Gastrocnemius medialis (tissue), 4 donors: Measurements from ENCODE around the gene KERA. TPM values are rescaled to one million over a fixed set of nuclear protein-coding genes. Genes with fewer than 3 reads are reported as not detected.

ENCODE experiments used
- ATAC-seq, 2 donors: fragments of 150-250 bp; one replicate each; pipeline ENCODE4 v1.9.1; 2016
- DNase-seq, 2 donors: peaks; one replicate each; pipeline ENCODE4 v3.0.0-alpha.2; 2019
- H3K27ac ChIP-seq, 4 donors: fragments of 200-600 bp; sonication (generic); 1 replicate in 1 of 4; 2 replicates in 3 of 4; pipeline ENCODE4 v1.5.1; 2016 to 2018; ENCODE audit warnings: mild to moderate bottlenecking in 2 of 4, moderate library complexity in 1 of 4
- H3K27me3 ChIP-seq, 3 donors: fragments of 200-600 bp; sonication (generic) in 2 of 3; 1 replicate in 1 of 3; 2 replicates in 2 of 3; pipeline versions ENCODE4 v1.5.1 to v1.6.0; 2016 to 2019; ENCODE audit warnings: mild to moderate bottlenecking in 1 of 3, moderate library complexity in 1 of 3
- H3K36me3 ChIP-seq, 2 donors: fragments of 200-600 bp; sonication (generic) in 1 of 2; one replicate each; pipeline ENCODE4 v1.5.1; 2017 to 2018
- H3K4me1 ChIP-seq, 2 donors: fragments of 200-600 bp; sonication (generic) in 1 of 2; one replicate each; pipeline ENCODE4 v1.5.1; 2016 to 2017; ENCODE audit warnings: mild to moderate bottlenecking in 2 of 2
- H3K4me3 ChIP-seq, 4 donors: fragments of 200-600 bp; sonication (generic) in 3 of 4; 1 replicate in 1 of 4; 2 replicates in 3 of 4; pipeline ENCODE4 v1.5.1; 2016 to 2019; ENCODE audit warnings: mild to moderate bottlenecking in 2 of 4
- H3K9me3 ChIP-seq, 3 donors: fragments of 200-600 bp; sonication (generic) in 2 of 3; 1 replicate in 1 of 3; 2 replicates in 2 of 3; pipeline ENCODE4 v1.5.1; 2016 to 2019
- POLR2A ChIP-seq, 2 donors: fragments of 450-650 bp; IDR thresholded peaks; one replicate each; pipeline ENCODE4 v1.6.1; 2017; ENCODE audit warnings: antibody characterized with exemption in 2 of 2, mild to moderate bottlenecking in 2 of 2, moderate library complexity in 2 of 2
- in situ Hi-C, 4 donors: fragments of 200-750 bp; cut with MboI; loops; one replicate each; pipeline versions ENCODE4 v1.15.0 to v1.8.0; 2017; ENCODE audit warnings: low sequenced_read_pairs in 4 of 4
- intact Hi-C: fragments of 100-400 bp; cut with DNase I; formaldehyde crosslinking; loops from one replicate; pipeline ENCODE4 v1.15.1; 2023; ENCODE audit warnings: low total_unique reads
- total RNA-seq, 4 donors: library from RNA; depleted of rRNA; stranded (reverse); fragments of >200 nt; gene quantifications; one replicate each; pipeline versions ENCODE4 v1.1.0 to v1.2.3, GENCODE V29; 2016
- TF ChIP-seq, protein P1 (sequence below), 5 experiments: fragments of 450-650 bp in 3 of 5; fragments of 200-600 bp in 2 of 5; sonication (generic) in 2 of 5; IDR thresholded peaks in 4 of 5; conservative IDR thresholded peaks in 1 of 5; 1 replicate in 4 of 5; 2 replicates in 1 of 5; pipeline ENCODE4 v1.5.1; 2016 to 2019; ENCODE audit warnings: antibody characterized with exemption in 5 of 5, mild to moderate bottlenecking in 3 of 5, moderate library complexity in 3 of 5

The KERA gene
- total RNA-seq, 4 donors from 2014 or later = 0.73 TPM; not detected in 3

- no peak for TF ChIP-seq POLR2A (IDR thresholded peaks at IDR 0.05)
- TF ChIP-seq, protein P1, sequence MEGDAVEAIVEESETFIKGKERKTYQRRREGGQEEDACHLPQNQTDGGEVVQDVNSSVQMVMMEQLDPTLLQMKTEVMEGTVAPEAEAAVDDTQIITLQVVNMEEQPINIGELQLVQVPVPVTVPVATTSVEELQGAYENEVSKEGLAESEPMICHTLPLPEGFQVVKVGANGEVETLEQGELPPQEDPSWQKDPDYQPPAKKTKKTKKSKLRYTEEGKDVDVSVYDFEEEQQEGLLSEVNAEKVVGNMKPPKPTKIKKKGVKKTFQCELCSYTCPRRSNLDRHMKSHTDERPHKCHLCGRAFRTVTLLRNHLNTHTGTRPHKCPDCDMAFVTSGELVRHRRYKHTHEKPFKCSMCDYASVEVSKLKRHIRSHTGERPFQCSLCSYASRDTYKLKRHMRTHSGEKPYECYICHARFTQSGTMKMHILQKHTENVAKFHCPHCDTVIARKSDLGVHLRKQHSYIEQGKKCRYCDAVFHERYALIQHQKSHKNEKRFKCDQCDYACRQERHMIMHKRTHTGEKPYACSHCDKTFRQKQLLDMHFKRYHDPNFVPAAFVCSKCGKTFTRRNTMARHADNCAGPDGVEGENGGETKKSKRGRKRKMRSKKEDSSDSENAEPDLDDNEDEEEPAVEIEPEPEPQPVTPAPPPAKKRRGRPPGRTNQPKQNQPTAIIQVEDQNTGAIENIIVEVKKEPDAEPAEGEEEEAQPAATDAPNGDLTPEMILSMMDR (IDR thresholded peaks at IDR 0.05 in 4 of 5, conservative IDR thresholded peaks at IDR 0.05 in 1 of 5) = no peak
- Histone ChIP-seq H3K36me3 (no peaks in the 10 kb centered on the region), H3K27ac (no peak overlapping the region), H3K4me3 (no peak overlapping the region), H3K9me3 (no peaks in the 10 kb centered on the region), H3K27me3 (no peaks in the 10 kb centered on the region), H3K4me1 (no peaks in the 10 kb centered on the region)
- ATAC-seq (no peak), DNase-seq (no peak)
- intact Hi-C loops (no loop called here), in situ Hi-C loops (no loop called here)
These were observed 7.6 kb upstream of the KERA start for GRCh38 chr12:91065396-91065795.

DNA sequence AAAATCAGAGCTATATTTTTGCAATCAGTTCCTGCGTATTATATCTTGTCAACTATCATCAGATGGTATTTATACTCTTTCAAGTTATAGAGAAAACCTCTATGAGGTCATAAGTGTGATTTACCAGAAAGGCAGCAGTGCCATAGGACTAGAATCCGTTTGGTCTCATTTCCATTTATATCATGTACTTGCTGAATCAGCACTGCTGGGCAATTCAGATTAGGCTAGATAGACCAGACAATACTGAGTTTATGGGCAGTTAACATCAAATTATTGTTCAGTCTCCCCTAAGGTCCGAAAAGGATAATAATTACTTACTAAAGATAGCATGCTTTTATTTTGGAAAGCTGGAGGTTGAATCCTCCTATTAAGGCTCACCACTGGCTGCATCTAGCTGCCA lies 6.8 kb upstream of the KERA start:
- Histone ChIP-seq H3K36me3 (no peaks in the 10 kb centered on the region), H3K4me1 (no peaks in the 10 kb centered on the region), H3K27me3 (no peaks in the 10 kb centered on the region), H3K27ac (no peak overlapping the region), H3K9me3 (no peaks in the 10 kb centered on the region), H3K4me3 (no peak overlapping the region)
- ATAC-seq (no peak), DNase-seq (no peak)
- intact Hi-C loops = no loop called here
- in situ Hi-C loops = no loop called here
- TF ChIP-seq POLR2A (IDR thresholded peaks at IDR 0.05) = no peak
- TF ChIP-seq, protein P1 (IDR thresholded peaks at IDR 0.05 in 4 of 5, conservative IDR thresholded peaks at IDR 0.05 in 1 of 5) = no peak

GRCh38 chr12:91061091-91061490 lies 3.3 kb upstream of the KERA start:
- Histone ChIP-seq H3K9me3 (no peaks in the 10 kb centered on the region), H3K36me3 (no peaks in the 10 kb centered on the region), H3K4me1 (no peaks in the 10 kb centered on the region), H3K27me3 (no peaks in the 10 kb centered on the region), H3K27ac (no peak overlapping the region), H3K4me3 (no peak overlapping the region)
- no peak for TF ChIP-seq POLR2A (IDR thresholded peaks at IDR 0.05)
- TF ChIP-seq, protein P1 (IDR thresholded peaks at IDR 0.05 in 4 of 5, conservative IDR thresholded peaks at IDR 0.05 in 1 of 5) = no peak
- in situ Hi-C loops (no loop called here), intact Hi-C loops (no loop called here)
- DNase-seq (no peak), ATAC-seq (no peak)

- no peaks in the 10 kb centered on the region for H3K9me3 ChIP-seq
- H3K4me1 ChIP-seq = no peaks in the 10 kb centered on the region
- H3K27ac ChIP-seq = no peak overlapping the region
- ATAC-seq (no peak), DNase-seq (no peak)
- intact Hi-C loops (no loop called here), in situ Hi-C loops (no loop called here)
- no peaks in the 10 kb centered on the region for H3K36me3 ChIP-seq
- no peak for TF ChIP-seq POLR2A (IDR thresholded peaks at IDR 0.05)
- TF ChIP-seq, protein P1 (IDR thresholded peaks at IDR 0.05 in 4 of 5, conservative IDR thresholded peaks at IDR 0.05 in 1 of 5) = no peak
- no peaks in the 10 kb centered on the region for H3K27me3 ChIP-seq
- no peak overlapping the region for H3K4me3 ChIP-seq
These were observed 1.4 kb upstream of the KERA start for GRCh38 chr12:91059211-91059610.

- no peak for TF ChIP-seq POLR2A (IDR thresholded peaks at IDR 0.05)
- TF ChIP-seq, protein P1 (IDR thresholded peaks at IDR 0.05 in 4 of 5, conservative IDR thresholded peaks at IDR 0.05 in 1 of 5) = no peak
- Histone ChIP-seq H3K9me3 (no peaks in the 10 kb centered on the region), H3K27me3 (no peaks in the 10 kb centered on the region), H3K27ac (no peak overlapping the region), H3K36me3 (no peaks in the 10 kb centered on the region), H3K4me3 (no peak overlapping the region), H3K4me1 (no peaks in the 10 kb centered on the region)
- in situ Hi-C loops (no loop called here), intact Hi-C loops (no loop called here)
- ATAC-seq (no peak), DNase-seq (no peak)
These were observed 962 bp upstream of the KERA start for GRCh38 chr12:91058786-91059185.
